HuH-7 (cell line): Measurements from ENCODE around the gene AREL1.

Experiments used
- DNase-seq: peaks from one replicate; pipeline ENCODE4 v3.0.0; 2011; ENCODE audit warnings: low spot score

The AREL1 gene

DNA sequence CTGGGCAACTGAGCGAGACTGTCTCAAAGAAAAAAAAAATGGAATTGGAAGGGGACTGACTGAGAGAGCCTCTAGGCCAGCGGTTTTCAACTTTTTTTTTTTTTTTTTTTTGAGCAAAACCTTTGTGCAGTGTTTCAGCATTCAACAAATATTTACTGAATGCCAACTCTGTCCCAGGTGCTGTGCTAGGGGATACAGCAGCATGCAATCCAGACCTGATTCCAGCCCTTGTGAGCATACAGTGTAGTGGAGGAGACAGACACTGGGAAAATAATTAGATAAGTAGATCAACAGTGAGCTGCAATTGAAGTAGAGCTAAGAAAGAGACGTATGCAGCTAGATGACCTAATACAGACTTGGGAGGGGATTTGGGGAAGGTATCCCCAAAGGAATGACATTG, 77.0 kb downstream of the AREL1 start:
- no peak for DNase-seq

DNA sequence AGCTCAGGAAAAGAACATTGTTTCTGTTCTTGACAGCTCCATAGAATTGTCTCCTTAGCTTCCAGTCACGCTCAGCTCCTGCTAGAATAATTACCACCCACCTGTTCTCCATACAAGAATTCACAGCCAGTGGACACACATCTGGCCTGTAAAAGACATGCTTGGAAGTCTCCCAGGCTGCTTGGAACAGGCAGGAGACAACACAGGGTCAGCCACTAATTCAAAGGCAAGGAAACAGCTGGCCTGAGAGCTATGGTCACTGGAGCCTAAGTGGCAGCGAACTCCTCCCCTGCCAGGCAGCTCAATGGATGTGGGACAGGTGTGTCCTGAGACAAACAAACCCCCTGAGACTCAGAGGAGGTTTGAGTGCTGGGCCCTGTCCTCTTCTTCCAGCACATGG, 77.9 kb downstream of the AREL1 start:
- DNase-seq = no peak

DNA sequence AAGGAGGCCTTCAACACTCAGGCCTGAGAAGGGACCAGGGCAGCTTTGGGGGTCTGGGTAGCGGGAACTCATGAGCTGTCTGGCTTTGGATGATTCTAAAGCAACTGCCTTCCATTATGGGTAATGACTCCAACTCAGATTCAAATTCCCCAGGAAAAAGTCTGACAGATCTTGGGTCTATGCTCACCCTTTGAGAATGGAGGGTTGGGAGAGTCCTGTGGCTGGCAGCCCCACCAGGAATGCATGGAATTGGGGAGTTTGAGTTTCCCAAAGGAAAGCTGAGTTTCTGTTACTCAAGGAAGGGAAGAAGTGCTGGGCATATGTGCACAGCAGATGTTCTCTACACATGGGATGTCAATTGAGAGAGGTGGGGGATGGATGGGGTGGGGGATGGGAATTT, 78.4 kb downstream of the AREL1 start:
- DNase-seq = no peak

DNA sequence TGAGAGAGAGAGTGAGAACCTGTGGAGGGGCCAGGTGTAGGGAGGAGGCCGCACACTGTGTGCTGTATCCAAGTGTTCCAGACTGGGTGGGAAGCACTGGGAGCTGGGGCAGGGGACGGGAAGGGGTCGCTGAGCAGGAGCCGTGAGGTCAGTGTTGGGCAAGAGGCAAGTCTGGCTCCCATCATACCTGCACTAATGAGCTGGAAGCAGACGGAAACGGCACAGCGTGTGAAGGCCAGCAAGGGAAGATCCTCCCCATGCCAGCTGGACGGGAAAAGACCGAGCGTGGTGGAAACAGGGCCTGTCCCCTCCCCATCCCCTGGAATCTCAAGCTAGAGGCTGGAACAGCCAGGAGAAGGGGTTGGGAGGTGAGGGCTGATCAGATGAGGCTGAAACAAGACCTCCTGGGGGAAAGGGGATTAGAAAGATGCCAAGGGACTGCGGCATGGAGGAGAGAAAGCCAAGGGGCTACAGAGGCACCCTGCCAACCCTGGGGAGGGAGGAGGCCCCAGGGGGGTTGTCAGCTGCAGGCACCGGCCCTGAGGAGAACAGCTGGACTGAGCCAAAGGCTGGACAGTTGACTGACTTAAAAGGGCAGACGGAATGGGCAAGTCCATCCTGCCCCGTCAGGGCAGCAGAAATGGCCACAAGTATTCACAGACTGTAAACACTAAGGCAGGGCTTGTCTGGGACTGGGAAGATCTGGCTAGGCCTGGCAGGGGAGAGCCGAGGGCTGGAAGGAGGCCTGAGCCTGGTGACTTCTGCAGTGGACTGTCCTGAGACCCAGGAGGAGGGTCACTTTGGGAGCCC, 81.8 kb downstream of the AREL1 start:
- DNase-seq = no peak

DNA sequence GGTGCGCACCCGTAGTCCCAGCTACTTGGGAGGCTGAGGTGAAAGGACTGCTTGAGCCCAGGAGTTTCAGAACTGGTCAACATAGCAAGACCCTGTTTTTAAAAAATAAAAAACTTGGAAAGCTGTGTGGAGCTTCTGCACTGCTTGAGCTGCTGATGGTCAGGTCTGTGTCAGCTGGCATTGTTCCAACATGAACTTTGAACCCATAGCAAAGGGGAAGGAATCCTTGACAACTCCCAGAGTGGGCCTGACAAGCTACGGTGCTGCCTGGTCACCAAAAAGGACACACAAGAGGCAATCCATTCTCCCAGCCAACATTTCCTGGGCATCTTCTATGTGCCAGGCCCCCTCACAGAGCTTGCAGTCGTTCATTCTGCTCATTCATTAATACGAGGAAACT, 84.5 kb downstream of the AREL1 start:
- DNase-seq = no peak

DNA sequence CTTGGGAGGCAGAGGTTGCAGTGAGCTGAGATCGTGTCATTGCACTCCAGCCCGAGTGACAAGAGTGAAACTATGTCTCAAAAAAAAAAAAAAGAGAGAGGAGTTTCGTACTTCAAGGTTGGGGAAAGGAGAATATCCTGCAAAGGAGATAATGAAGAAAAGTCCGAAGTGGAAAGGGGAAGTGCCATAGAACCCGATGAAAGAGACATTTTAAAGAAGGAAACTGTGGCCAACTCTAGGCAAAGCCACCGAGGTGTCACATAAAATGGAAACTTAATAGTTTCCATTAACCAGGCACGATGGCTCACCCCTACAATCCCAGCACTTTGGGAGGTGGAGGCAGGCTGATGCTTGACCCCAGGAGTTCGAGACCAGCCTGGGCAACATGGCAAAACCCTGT, 85.8 kb downstream of the AREL1 start:
- no peak for DNase-seq

DNA sequence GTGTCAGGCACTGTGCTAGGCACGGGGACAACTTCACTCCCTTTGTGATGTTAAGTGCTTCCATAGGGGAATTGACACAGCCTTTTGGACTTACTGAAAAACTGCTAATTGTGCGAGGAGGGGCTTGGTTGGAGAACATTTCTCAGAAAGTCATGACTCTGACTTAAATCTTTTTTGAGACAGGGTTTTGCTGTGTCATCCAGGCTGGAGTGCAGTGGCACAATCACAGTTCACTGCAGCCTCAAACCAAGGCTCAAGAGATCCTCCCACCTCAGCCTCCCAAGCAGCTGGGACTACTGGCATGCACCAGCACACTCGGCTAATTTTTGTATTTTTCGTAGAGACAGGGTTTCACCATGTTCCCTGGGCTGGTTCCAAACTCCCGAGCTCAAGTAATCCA, 90.6 kb downstream of the AREL1 start:
- no peak for DNase-seq

DNA sequence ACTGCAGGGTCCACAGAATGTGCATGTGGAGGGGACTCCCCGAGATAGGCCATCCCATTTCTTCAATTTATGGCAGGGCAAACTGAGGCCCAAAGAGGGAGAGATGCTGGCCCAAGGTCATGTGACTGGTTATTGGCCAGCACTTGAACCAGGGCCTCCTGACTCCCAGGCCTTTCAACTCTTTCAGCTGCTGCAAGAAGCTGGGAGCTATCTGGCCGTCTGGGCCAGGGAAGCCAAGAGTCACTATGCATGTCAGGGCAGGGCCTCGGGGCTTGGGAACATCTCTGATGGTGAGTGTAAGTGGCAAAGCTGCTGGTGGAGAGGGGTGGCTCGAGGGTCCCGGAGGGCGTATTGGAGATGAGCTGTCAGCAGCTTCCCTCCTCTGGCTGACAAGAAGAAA, 91.3 kb downstream of the AREL1 start:
- no peak for DNase-seq

DNA sequence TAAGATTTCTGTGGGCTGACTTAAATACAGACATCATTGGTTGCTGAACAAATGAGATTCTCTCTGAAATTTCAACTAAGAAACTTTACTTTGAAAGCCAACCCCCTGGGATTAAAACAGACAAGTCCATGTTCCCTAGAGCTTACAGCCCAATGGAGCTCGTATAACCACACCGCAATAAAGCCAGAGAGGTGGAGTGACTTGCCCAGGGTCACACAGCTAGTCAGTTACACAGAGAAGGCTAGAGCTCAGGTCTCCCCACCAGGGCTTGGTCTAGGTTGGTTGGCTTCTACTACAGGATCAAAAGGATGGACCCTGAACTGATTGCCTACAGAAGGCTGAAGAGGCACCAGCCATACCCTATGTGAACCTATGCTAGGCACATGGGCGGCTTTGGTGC, 92.0 kb downstream of the AREL1 start:
- DNase-seq = no peak

DNA sequence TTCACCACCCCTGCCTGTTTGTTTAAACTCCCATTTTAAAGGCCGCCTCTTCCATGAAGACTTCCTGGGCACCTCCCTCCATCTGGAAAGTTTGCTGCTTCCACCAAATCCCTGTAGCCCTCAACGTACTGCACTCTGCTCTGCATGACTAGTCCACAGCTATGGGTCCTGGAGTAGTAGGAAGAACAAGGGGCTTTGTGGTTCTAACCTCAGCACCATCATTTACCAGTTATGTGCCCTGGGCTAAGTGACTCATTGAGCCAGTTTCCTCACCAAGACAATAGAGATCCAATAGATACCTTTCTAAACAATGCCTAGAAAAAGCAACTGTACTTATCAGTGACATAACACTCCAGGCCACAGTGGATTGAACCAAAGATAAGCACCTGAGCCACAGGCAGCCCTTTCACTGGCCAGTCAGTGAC, 92.4 kb downstream of the AREL1 start:
- DNase-seq = no peak

DNA sequence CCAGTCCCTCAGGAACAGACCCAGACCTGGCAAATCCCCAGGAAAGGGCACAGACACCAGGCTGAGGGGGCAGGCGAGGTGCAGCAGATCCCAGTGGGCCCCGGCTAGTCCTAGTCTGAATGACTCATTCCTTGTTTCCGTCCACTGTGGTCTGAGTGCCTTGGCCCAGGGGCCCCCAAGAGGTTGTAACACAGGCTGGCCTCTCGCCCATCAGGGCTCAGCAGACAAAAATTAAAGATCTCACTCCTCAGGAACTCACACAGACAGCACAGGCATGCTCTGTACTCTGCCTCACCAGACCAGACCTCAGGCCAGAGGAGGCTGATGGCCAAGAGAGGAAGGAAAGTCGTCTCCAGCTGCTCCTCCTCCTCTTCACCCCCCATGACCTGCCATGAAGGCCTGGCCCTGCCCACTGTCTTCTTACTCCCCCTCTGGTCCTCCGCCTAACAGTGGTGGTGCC, 93.2 kb downstream of the AREL1 start:
- no peak for DNase-seq

DNA sequence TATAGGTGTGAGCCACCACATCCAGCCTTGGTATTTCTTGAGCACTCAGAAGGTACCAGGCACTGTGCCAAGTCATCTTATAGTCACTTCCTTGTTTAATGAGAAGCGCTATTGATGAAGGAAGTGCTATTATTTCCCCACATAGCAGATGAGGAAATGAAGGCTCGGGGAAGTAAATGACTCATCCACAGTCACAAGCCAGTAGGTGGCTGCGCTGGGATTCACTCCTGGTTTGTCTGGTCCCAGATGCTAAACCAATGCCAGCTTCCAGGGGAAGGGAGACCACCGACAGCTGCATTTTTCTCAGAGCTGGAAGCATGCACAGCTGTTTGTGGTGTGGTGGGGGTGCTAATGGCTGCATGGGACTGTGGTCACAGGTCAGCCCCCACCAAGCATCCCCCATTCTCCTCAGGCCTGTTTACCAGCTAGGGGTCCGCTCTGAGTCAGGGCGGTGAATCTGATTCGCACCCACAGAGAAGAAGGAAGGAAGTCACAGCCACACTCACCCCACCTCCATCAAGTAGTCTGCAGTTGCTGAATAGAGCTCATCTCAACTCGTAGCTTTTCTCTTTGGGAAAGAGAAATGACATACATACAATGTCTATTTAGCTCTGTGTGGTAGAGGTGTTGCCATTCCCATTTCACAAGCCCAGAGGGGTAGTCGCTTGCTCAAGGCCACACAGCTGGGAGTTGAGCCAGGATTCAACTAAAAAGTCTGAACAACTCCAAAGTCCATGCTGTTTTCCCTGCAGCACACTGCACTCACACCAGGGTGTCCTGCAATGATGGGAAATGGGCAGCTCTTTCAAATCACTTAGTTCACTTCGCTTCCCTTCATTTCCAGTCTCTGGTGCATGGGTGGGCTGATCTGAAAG, 94.6 kb downstream of the AREL1 start:
- peak; percentile 55 for DNase-seq

DNA sequence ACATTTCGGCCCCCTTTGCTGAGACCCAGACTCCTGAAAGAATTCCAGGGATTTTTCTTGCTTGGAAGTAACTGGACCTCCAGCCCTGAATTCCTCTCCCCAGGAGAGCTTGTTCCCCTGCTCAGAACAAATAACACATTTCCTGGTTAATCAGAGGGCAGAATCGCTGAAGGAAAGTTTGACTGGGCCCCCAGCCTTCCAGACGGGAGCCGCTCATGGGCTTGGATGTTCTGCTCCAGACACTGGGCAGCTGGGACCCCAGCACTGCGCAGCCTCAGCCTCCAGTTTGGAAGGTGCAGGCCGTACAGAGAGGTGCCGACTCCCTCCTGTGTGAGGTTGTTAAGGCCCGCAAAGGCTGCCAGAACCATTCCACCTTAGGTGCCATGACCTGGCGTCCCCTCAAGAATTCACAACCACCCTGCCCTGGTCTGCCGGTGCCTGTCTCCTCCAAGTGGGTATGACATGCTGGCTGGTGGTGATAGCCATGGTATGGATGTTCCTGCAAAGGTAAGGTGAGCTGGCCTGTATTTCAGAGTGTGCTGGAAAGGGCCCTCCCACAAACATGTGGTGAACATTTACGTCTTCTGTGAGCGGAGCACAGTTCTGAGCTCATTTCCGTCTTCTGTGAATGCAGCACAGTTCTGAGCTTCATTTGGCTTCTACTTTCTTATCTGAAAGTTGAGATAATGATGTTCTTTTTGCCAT, 95.7 kb downstream of the AREL1 start:
- no peak for DNase-seq

DNA sequence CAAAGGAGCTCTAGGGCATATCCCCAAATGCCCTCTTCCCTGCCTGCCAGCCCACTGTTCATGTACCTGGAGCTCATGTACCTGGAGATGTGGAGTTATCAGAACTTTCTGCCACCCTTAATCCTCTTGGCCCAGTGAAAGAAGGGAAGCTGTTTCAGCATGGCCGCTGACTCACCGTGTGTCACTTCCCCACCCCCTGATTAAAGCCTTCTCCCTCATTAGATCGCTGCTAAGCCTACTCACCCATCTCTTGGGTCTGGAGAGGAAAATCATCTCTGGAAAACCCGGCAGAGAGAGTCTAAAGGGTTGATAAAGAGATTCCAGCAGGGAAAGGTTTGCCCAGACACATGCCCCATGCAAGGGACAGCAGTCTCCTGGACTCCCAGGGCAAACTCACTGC, 96.4 kb downstream of the AREL1 start:
- DNase-seq = no peak

DNA sequence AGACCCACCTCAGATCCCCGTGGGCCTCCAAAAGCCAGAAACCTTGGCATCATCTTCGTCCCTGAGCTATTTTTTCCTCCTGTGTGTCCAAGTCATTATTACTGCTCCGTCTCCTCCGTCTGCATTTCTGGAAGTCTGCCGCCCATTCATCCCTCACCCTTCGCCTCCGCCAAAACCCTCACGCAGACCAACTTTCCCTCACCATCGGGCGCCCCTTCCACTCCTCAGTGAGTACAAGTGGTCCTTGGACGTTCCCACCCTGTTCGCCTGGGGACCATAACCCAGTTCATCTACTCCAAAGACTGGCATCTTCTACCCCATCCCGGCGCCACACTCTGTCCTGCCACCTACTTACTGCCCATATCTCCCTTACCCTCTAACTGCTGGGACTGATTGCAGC, 97.1 kb downstream of the AREL1 start:
- no peak for DNase-seq

DNA sequence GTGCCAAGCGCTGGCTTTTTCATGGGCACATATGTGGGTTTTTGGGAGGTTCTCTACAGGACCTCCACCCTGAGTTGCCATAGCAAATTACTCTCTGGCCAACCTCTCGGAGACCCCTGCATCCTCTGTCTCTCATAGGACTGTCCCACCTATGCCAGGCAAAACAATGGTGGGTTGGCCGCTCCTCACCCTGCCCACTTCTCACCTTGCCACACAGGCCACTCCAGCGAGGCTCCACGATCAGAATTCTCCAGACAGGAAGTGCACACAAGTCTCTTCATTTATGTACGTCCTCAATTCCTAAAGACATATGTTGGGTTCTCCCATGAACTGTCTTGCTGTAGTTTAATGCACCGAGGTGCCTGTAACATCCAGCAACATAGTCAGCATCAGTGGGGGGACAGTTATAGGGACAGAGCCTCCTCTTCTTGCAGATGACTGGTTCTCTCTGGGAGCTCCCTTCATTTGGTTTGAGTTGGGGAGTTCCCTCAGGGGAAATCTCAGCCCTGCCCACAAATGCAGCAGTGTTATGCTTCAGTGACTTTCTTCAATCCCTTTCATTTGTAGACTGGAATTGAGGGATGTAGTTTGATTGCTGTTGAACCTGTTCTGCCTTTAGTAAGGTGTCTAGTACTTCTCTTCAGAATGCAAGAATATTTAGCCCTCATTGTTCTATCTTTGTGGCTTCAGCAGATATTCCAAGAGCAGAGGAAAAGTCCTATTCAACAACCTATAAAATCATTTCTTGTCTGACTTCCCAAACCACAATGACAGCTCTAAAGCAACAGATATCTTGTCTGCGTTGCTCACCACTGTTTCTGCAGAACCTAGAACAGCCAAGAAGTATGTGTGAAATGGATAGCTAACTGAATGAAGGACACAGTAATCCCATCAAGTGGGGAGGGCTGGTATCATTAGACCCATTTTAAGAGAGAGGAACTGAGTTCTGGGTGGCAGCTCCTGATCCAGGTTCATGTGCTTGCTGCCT, 98.1 kb downstream of the AREL1 start:
- no peak for DNase-seq

DNA sequence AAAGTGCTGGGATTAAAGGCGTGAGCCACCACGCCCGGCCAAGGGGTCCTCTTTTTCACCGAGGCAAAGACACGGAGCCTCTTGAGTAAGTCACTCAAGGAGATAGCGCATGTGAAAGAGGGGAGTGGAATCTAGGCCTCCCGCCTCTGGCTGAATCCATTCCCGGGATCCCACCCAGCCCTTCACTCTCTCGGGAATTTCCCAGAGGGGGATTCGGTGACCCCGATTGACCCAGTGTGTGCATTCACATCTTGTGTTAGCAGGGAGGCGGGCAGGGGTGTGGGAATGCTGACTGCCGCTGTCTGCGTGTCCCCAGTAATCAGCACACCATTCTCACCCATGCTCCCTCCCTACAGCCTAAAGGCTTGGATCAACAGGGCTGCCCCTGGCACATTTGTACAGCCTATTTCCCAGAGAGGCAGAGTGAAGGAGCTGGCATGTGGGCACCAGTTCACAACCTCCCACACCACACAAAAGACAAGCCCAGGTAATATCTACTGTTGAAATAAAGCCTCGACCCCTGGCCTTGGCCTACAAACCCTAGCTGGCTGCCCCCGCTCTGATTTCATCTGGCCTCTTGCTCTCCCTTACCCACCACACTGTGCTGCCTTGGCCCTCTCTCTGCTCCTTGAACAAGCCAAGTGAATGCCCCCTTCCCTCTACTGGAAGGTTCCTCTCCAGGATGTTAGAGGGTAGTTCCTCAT, 99.5 kb downstream of the AREL1 start:
- no peak for DNase-seq

DNA sequence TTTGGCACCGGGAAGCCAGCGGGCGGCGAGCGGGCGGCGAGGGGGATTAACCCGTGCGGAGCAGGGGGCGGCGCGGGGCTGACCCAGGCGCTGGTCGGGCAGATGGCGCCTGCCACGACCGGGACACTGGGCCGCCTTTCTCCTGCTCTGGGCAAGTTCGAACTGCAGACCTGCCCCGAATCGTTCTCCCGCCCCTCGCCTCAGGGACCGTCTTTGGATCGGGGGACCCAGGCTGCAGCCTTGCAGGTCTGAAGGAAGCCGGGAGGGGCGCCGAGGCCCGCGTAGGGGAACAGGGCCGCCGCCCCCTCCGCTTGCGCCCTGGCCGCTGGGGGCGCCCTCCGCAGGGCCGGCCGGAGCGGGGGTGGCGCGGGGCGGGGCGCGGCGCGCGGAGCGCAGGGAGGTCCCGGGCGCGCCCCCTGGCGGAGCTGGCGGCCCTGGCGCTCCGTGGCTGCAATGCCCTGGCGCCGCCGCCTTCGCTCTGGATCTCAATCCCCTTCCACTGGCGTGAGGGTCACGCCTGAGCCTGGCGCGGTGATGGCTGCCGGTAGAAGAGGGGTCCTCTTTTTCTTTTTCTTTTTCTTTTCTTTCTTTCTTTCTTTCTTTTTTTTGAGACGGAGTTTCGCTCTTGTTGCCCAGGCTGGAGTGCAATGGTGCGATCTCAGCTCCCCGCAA, 100.4 kb downstream of the AREL1 start:
- DNase-seq = peak; percentile 74

DNA sequence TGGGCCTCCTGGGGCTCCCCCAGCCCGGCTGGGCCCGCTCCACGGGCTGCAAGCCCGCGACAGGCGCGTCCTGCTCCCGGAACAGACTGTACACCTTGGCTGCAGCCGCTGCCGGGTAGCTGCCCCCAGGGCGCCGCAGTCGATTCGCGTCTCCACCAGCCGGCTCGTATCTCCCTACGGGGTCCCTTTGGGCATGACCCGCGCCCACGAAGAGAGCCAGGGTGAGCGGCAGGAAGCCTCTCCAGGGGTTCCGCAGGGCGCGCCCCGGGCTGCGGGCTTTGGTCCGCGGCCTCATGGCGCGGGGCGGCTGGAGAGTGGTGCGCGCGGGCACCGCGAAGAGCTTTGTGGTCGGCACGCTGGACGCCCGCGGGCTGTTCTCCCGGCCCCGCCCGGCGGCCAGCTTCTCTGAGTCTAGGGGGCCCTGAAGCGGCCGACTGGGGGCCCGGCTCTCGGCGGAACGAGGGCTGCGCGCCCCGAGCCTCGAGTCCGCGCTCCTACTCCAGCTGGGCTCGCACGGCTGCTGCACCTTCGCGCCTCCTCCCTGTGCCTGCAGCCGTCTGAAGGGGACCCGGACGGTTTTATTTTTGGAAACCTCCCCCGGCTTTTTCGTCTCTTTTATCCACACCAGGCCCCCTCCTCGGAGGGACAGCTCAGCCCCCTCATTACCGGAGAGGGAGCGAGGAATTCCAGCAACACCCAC, 101.1 kb downstream of the AREL1 start, which contains the start of gene LTBP2:
Gene LTBP2, minus strand, starts transcription at position 588 of the 700 bp plus-strand sequence. Its CDS starts 293 bp downstream, at position 295.
- DNase-seq = no peak
